Liver (tissue), 9 donors: Measurements from ENCODE around the gene RETREG3. TPM values are rescaled to one million over a fixed set of nuclear protein-coding genes. Genes with fewer than 3 reads are reported as not detected.
A peak's percentile ranks its signal among the peaks of the same experiment; 100 is the strongest.

Source experiments
- DNase-seq: peaks from one replicate; pipeline ENCODE4 v3.0.0-alpha.2; 2017; ENCODE audit warnings: low spot score
- H3K27ac ChIP-seq, 2 donors: one replicate each; pipeline ENCODE4 v1.7.0; 2013; ENCODE audit warnings: inconsistent platforms in 2 of 2, low read length in 2 of 2, control low read depth in 1 of 2, low read depth in 1 of 2, mild to moderate bottlenecking in 1 of 2
- H3K27me3 ChIP-seq, 4 donors: one replicate each; pipeline versions ENCODE4 v1.6.1 to v1.7.0; 2013; ENCODE audit warnings: low read length in 3 of 4, inconsistent platforms in 1 of 4, mild to moderate bottlenecking in 1 of 4, moderate library complexity in 1 of 4; ENCODE audit not compliant: control insufficient read depth in 4 of 4, insufficient read depth in 4 of 4
- H3K36me3 ChIP-seq, 4 donors: one replicate each; pipeline versions ENCODE4 v1.6.1 to v1.7.0; 2013; ENCODE audit warnings: low read length in 3 of 4, mild to moderate bottlenecking in 3 of 4, low read depth in 1 of 4, moderate library complexity in 1 of 4; ENCODE audit not compliant: control insufficient read depth in 4 of 4, insufficient read depth in 3 of 4
- H3K4me1 ChIP-seq, 4 donors: one replicate each; pipeline versions ENCODE4 v1.6.1 to v1.7.0; 2013; ENCODE audit warnings: low read length in 3 of 4, mild to moderate bottlenecking in 3 of 4, moderate library complexity in 1 of 4; ENCODE audit not compliant: control insufficient read depth in 4 of 4, insufficient read depth in 4 of 4
- H3K4me3 ChIP-seq, 3 donors: one replicate each; pipeline versions ENCODE4 v1.6.1 to v1.7.0; 2013; ENCODE audit warnings: low read length in 3 of 3, control low read depth in 1 of 3, low read depth in 1 of 3, mild to moderate bottlenecking in 1 of 3
- H3K9ac ChIP-seq, 2 donors: one replicate each; pipeline ENCODE4 v1.7.0; 2013; ENCODE audit warnings: low read length in 2 of 2, mild to moderate bottlenecking in 2 of 2, moderate library complexity in 2 of 2, control low read depth in 1 of 2, low read depth in 1 of 2
- H3K9me3 ChIP-seq, 4 donors: one replicate each; pipeline versions ENCODE4 v1.6.1 to v1.7.0; 2013; ENCODE audit warnings: low read length in 3 of 4; ENCODE audit not compliant: control insufficient read depth in 4 of 4
- ATF3 ChIP-seq: IDR thresholded peaks from 2 replicates; pipeline ENCODE4 v1.6.1; 2016; ENCODE audit warnings: antibody characterized with exemption
- CTCF ChIP-seq: fragments of 150-350 bp; IDR thresholded peaks from 2 replicates; pipeline ENCODE4 v1.5.1; 2017; ENCODE audit warnings: improper control_type of control experiment, low read depth, low read length; ENCODE audit not compliant: missing input control
- EGR1 ChIP-seq, 2 donors: IDR thresholded peaks; 2 replicates each; pipeline ENCODE4 v1.6.1; 2016 to 2018; ENCODE audit warnings: antibody characterized with exemption in 2 of 2, low read depth in 2 of 2
- FOXA2 ChIP-seq: IDR thresholded peaks from 2 replicates; pipeline ENCODE4 v1.6.1; 2016; ENCODE audit warnings: antibody characterized with exemption
- GABPA ChIP-seq, 2 donors: IDR thresholded peaks in 1 of 2; conservative IDR thresholded peaks in 1 of 2; 2 replicates each; pipeline ENCODE4 v1.6.1; 2016; ENCODE audit warnings: antibody characterized with exemption in 2 of 2, mild to moderate bottlenecking in 1 of 2, moderate library complexity in 1 of 2
- HNF4A ChIP-seq, 2 donors: conservative IDR thresholded peaks; 2 replicates each; pipeline ENCODE4 v1.6.1; 2016; ENCODE audit warnings: antibody characterized with exemption in 2 of 2, mild to moderate bottlenecking in 2 of 2
- JUND ChIP-seq, 2 donors: IDR thresholded peaks; 2 replicates each; pipeline ENCODE4 v1.6.1; 2016; ENCODE audit warnings: antibody characterized with exemption in 2 of 2
- NR2F2 ChIP-seq: IDR thresholded peaks from 2 replicates; pipeline ENCODE4 v1.6.1; 2016; ENCODE audit warnings: antibody characterized with exemption
- RAD21 ChIP-seq, 2 donors: IDR thresholded peaks; 2 replicates each; pipeline ENCODE4 v1.6.1; 2016; ENCODE audit warnings: antibody characterized with exemption in 2 of 2, mild to moderate bottlenecking in 2 of 2
- REST ChIP-seq: IDR thresholded peaks from 2 replicates; pipeline ENCODE4 v1.6.1; 2016; ENCODE audit warnings: antibody characterized with exemption, mild to moderate bottlenecking
- RXRA ChIP-seq, 2 donors: IDR thresholded peaks; 2 replicates each; pipeline ENCODE4 v1.6.1; 2017 to 2018; ENCODE audit warnings: antibody characterized with exemption in 2 of 2, mild to moderate bottlenecking in 1 of 2
- SP1 ChIP-seq: IDR thresholded peaks from 2 replicates; pipeline ENCODE4 v1.6.1; 2018; ENCODE audit warnings: antibody characterized with exemption, mild to moderate bottlenecking
- TAF1 ChIP-seq: conservative IDR thresholded peaks from 2 replicates; pipeline ENCODE4 v1.6.1; 2016; ENCODE audit warnings: antibody characterized with exemption, mild to moderate bottlenecking
- YY1 ChIP-seq: IDR thresholded peaks from 2 replicates; pipeline ENCODE4 v1.6.1; 2016; ENCODE audit warnings: antibody characterized with exemption, mild to moderate bottlenecking
- ZBTB33 ChIP-seq: IDR thresholded peaks from 2 replicates; pipeline ENCODE4 v1.6.1; 2016; ENCODE audit warnings: antibody characterized with exemption
- WGBS: extraction: QIAGEN DNeasy Blood & Tissue Kit; methylation state at CpG from one replicate; pipeline ENCODE4 v1.1.7; 2013; 5-methylcytosine and 5-hydroxymethylcytosine counted together
- polyA plus RNA-seq, 2 donors: library from polyadenylated mRNA; stranded (reverse) in 1 of 2; unstranded in 1 of 2; fragments of 200-250 nt in 1 of 2; fragments of >200 nt in 1 of 2; fragmentation: Nextera tagmentation in 1 of 2; extraction: Ambion mirVana in 1 of 2; gene quantifications; one replicate each; pipeline versions ENCODE4 v1.2.1 to v1.2.3, GENCODE V29; 2013 to 2015
- total RNA-seq, 2 donors: library from RNA; depleted of rRNA; stranded (reverse); fragments of >200 nt; gene quantifications; one replicate each; pipeline ENCODE4 v1.2.3, GENCODE V29; 2014
- donor health status: healthy.
- donor health status: healthy.
- donor health status: healthy.
- donor health status: healthy.
- donor health status: healthy.

RETREG3 gene
- total and polyA plus RNA-seq, 4 donors: 9.0 to 44.3 (median 26.6) TPM

GRCh38 chr17:42577140-42577531 is 32.0 kb downstream of the RETREG3 start:
- peaks cover 3 to 20% (median 15%) of the 10 kb centered on the region in 4 donors for H3K4me1 ChIP-seq
- H3K27ac ChIP-seq: peak overlapping the region; percentile 42 to 89
- H3K9ac ChIP-seq: no peak overlapping the region
- H3K27me3 ChIP-seq: no peaks in the 10 kb centered on the region
- DNase-seq: no peak
- H3K4me3 ChIP-seq: peak overlapping the region; percentile 7 to 51 (median 47)
- TF ChIP-seq YY1 (no peak), CTCF (no peak), RXRA (IDR thresholded peaks at IDR 0.05) (no peak), ZBTB33 (no peak), EGR1 (IDR thresholded peaks at IDR 0.05; ENCODE audit: low read depth in 2 of 2) (no peak), HNF4A (conservative IDR thresholded peaks at IDR 0.05) (no peak), REST (no peak)
- peaks cover 3 to 41% (median 26%) of the 10 kb centered on the region in 4 donors for H3K36me3 ChIP-seq
- H3K9me3 ChIP-seq: no peaks in the 10 kb centered on the region
- 11% methylated on average over 18 of the region's 18 CpGs for WGBS

GRCh38 chr17:42574463-42574862 is 34.7 kb downstream of the RETREG3 start:
- no peaks in the 10 kb centered on the region for H3K27me3 ChIP-seq
- H3K4me1 ChIP-seq: peaks cover 3 to 43% (median 26%) of the 10 kb centered on the region in 4 donors
- DNase-seq: no peak
- H3K27ac ChIP-seq: no peak overlapping the region
- no peak overlapping the region for H3K4me3 ChIP-seq
- H3K9me3 ChIP-seq: no peaks in the 10 kb centered on the region
- no peak overlapping the region for H3K9ac ChIP-seq
- H3K36me3 ChIP-seq: peaks cover 11 to 40% (median 26%) of the 10 kb centered on the region in 4 donors
- 82% methylated on average over 3 of the region's 3 CpGs for WGBS
- TF ChIP-seq TAF1 (no peak), YY1 (no peak), EGR1 (IDR thresholded peaks at IDR 0.05; ENCODE audit: low read depth in 2 of 2) (no peak), ATF3 (no peak), REST (no peak), CTCF (no peak), RAD21 (IDR thresholded peaks at IDR 0.05) (no peak), SP1 (no peak), ZBTB33 (no peak), GABPA (IDR thresholded peaks at IDR 0.05 in 1 of 2, conservative IDR thresholded peaks at IDR 0.05 in 1 of 2) (no peak), FOXA2 (no peak), NR2F2 (no peak), HNF4A (conservative IDR thresholded peaks at IDR 0.05) (no peak), RXRA (IDR thresholded peaks at IDR 0.05) (no peak), JUND (IDR thresholded peaks at IDR 0.05) (no peak)
